Measurements from ENCODE around the gene C1orf185.

DNA sequence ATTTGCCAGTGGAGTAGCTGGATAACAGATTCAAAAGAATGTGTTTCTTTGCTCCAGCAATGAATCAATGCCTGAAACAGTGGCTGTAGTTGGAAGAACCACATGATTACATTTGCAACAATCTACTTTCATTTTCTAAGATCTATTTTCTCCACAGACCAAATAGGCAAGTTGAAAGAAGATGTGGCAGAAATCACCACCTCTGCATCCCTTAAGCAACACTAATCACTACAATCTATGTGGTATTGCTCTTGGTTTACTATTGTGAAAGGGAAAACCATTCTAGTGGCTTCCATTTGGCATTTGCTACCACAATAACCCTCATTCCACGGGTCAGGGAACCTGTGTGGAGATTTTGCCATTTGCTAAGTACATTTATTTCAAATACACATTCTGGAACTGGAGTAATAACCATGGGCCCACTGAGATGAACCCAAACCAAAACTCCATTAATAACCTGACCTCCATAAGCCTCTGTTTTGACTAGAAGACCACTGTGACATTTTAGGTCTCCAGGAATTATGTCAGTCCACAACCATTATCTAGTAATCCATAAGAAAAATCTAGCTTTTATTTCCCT lies 66.3 kb downstream of the C1orf185 start:
- TF ChIP-seq, protein P1, sequence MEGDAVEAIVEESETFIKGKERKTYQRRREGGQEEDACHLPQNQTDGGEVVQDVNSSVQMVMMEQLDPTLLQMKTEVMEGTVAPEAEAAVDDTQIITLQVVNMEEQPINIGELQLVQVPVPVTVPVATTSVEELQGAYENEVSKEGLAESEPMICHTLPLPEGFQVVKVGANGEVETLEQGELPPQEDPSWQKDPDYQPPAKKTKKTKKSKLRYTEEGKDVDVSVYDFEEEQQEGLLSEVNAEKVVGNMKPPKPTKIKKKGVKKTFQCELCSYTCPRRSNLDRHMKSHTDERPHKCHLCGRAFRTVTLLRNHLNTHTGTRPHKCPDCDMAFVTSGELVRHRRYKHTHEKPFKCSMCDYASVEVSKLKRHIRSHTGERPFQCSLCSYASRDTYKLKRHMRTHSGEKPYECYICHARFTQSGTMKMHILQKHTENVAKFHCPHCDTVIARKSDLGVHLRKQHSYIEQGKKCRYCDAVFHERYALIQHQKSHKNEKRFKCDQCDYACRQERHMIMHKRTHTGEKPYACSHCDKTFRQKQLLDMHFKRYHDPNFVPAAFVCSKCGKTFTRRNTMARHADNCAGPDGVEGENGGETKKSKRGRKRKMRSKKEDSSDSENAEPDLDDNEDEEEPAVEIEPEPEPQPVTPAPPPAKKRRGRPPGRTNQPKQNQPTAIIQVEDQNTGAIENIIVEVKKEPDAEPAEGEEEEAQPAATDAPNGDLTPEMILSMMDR (IDR thresholded peaks at IDR 0.05) = no peak
- TF ChIP-seq TEAD4 (IDR thresholded peaks at IDR 0.05; ENCODE audit: borderline replicate concordance, insufficient read depth) (no peak), GABPA (IDR thresholded peaks at IDR 0.05; ENCODE audit: low read depth) (no peak), YY1 (IDR thresholded peaks at IDR 0.05; ENCODE audit: low read depth) (no peak)
